ENCODE measurements around the gene PTGES2. TPM values are rescaled to one million over a fixed set of nuclear protein-coding genes. Genes with fewer than 3 reads are reported as not detected.

The PTGES2 gene
- total RNA-seq, 1 donor from 2014 or later: 44.1 TPM

DNA sequence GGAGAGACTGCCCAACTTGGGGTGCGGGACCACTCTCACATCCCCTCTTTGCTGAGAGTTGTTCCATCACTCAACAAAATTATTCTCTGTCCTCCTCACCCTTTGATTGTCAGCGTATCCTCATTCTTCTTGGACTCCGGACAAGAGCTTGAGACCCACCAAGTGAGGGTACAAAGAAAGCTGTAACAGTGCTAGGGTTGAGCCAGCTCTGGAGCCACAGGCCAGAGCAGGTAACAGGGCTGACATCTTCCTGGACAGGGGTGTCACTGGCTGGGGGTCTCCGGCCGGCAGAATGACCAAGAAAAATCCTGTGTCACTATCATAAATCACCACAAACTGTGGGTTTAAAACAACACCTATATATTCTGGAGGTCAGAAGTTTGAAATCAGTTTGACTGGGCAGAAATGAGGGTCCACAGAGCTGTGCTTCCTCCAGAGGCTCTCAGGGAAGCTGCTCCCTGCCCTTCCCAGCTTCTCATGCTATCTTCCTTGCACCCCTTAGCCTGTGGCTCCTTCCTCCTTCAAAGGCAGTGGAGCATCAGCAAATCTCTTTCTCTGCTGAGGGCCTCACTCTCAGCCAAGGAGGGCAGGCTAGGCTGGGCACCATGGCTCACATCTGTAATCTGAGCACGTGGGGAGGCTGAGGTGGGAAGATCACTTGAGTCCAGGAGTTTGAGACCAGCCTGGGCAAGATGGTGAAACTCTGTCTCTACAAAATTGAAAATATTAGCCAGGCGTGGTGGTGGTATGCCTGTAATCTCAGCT lies 28.4 kb upstream of the PTGES2 start:
- Histone ChIP-seq H3K4me3 (ENCODE audit: insufficient read depth, low read depth, low read length) (no peak overlapping the region), H3K9me3 (ENCODE audit: insufficient read depth, low read depth, low read length) (no peaks in the 10 kb centered on the region), H3K4me2 (ENCODE audit: low read length) (no peak overlapping the region), H3K79me2 (ENCODE audit: insufficient read depth, low read length) (peaks cover 7% of the 10 kb centered on the region), H3K4me1 (ENCODE audit: insufficient read depth, low read length) (peaks cover under 1% of the 10 kb centered on the region), H3K27ac (ENCODE audit: low read depth, low read length) (no peak overlapping the region), H3K9ac (ENCODE audit: low read length) (no peak overlapping the region), H3K27me3 (ENCODE audit: insufficient read depth, low read length) (no peaks in the 10 kb centered on the region), H4K20me1 (ENCODE audit: insufficient read depth, low read length) (peaks cover 2% of the 10 kb centered on the region), H2AFZ (ENCODE audit: low read depth, low read length) (no peak overlapping the region), H3K36me3 (ENCODE audit: insufficient read depth, low read length) (no peaks in the 10 kb centered on the region)
- Mint-ChIP-seq H3K4me3 (ENCODE audit: unreplicated experiment) (no peak overlapping the region), H3K27ac (ENCODE audit: unreplicated experiment) (peak overlapping the region; percentile 53), H3K27me3 (ENCODE audit: low read depth, unreplicated experiment) (peaks cover 13% of the 10 kb centered on the region), H3K9me3 (ENCODE audit: unreplicated experiment) (no peaks in the 10 kb centered on the region), H3K36me3 (ENCODE audit: low read depth, unreplicated experiment) (no peaks in the 10 kb centered on the region), H3K4me1 (ENCODE audit: low read depth, unreplicated experiment) (no peaks in the 10 kb centered on the region)
- TF ChIP-seq, protein P1, sequence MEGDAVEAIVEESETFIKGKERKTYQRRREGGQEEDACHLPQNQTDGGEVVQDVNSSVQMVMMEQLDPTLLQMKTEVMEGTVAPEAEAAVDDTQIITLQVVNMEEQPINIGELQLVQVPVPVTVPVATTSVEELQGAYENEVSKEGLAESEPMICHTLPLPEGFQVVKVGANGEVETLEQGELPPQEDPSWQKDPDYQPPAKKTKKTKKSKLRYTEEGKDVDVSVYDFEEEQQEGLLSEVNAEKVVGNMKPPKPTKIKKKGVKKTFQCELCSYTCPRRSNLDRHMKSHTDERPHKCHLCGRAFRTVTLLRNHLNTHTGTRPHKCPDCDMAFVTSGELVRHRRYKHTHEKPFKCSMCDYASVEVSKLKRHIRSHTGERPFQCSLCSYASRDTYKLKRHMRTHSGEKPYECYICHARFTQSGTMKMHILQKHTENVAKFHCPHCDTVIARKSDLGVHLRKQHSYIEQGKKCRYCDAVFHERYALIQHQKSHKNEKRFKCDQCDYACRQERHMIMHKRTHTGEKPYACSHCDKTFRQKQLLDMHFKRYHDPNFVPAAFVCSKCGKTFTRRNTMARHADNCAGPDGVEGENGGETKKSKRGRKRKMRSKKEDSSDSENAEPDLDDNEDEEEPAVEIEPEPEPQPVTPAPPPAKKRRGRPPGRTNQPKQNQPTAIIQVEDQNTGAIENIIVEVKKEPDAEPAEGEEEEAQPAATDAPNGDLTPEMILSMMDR (IDR thresholded peaks at IDR 0.05; ENCODE audit: insufficient read depth, low read depth, low read length): no peak
- no peak for TF ChIP-seq EZH2 (IDR thresholded peaks at IDR 0.05; ENCODE audit: insufficient read depth, low read length)
- DNase-seq (ENCODE audit: low read depth) (no peak), FAIRE-seq (no peak)

DNA sequence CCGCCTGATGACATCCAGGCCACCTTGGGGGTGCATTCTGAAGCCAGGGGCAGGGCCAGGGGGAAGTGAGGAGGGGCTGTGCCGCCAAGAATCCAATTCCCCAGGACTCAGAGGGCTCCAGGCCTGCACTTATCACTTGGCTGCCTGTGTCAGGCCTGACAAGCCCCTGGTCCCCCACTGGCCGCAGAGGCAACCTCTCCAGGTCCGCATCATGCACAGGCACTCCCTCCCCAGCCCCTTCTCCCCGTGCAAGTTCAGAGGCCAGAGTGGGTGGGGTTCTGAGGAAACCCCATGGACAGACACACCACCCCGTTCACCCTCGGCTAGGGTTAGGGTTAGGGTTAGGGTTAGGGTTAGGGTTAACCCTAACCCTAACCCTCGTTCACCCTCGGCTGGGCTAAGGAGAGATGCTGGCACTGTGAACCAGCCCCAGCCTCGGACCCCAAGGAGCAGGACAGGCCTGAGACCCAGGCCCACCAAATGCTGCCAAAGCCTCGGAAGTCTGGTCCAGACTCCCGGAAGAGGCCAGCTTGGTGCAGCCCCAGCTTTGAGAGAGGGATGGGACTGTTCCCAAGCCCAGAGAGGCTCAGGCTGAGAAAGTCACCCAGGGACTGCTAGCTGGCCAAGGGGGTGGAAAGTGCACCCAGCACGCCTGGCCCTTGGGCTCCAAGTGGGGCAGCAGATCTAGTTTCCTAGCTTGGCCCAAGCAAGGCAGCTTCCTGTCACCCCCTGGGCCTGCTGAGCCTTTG lies 26.6 kb upstream of the PTGES2 start:
- Mint-ChIP-seq H3K4me3 (ENCODE audit: unreplicated experiment) (no peak overlapping the region), H3K27me3 (ENCODE audit: low read depth, unreplicated experiment) (peaks cover 24% of the 10 kb centered on the region), H3K4me1 (ENCODE audit: low read depth, unreplicated experiment) (peaks cover 2% of the 10 kb centered on the region), H3K9me3 (ENCODE audit: unreplicated experiment) (no peaks in the 10 kb centered on the region), H3K27ac (ENCODE audit: unreplicated experiment) (no peak overlapping the region), H3K36me3 (ENCODE audit: low read depth, unreplicated experiment) (no peaks in the 10 kb centered on the region)
- Histone ChIP-seq H3K79me2 (ENCODE audit: insufficient read depth, low read length) (no peaks in the 10 kb centered on the region), H4K20me1 (ENCODE audit: insufficient read depth, low read length) (no peaks in the 10 kb centered on the region), H2AFZ (ENCODE audit: low read depth, low read length) (no peak overlapping the region), H3K4me3 (ENCODE audit: insufficient read depth, low read depth, low read length) (no peak overlapping the region), H3K9me3 (ENCODE audit: insufficient read depth, low read depth, low read length) (no peaks in the 10 kb centered on the region), H3K4me2 (ENCODE audit: low read length) (no peak overlapping the region), H3K9ac (ENCODE audit: low read length) (no peak overlapping the region), H3K36me3 (ENCODE audit: insufficient read depth, low read length) (no peaks in the 10 kb centered on the region), H3K4me1 (ENCODE audit: insufficient read depth, low read length) (no peaks in the 10 kb centered on the region), H3K27ac (ENCODE audit: low read depth, low read length) (no peak overlapping the region), H3K27me3 (ENCODE audit: insufficient read depth, low read length) (no peaks in the 10 kb centered on the region)
- DNase-seq (ENCODE audit: low read depth): no peak
- TF ChIP-seq, protein P1 (IDR thresholded peaks at IDR 0.05; ENCODE audit: insufficient read depth, low read depth, low read length): no peak
- no peak for TF ChIP-seq EZH2 (IDR thresholded peaks at IDR 0.05; ENCODE audit: insufficient read depth, low read length)
- no peak for FAIRE-seq
